ENCODE data around the gene GRID2.

DNA sequence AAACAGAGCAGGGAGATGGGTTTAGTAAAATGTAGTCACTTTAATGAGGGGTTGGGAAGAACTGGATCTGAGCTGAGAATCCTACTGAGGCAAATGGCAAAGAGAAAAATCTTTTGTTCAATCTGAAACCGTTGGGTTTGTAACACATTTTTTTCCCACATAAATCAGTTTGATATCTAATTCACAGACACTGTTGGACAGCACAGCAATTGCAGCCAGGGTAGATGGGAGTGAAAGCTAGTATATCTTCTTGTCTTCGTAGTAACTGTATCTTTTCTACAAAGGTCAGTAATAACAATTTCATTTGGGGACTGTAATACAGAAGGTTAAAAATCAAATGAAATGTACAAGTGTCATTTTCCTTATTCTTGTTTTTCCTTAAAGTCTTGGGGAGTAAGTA lies 875.3 kb downstream of the GRID2 start:
- no peak for TF ChIP-seq EZH2 (IDR thresholded peaks at IDR 0.05; ENCODE audit: low read length, unreplicated experiment)
- TF ChIP-seq, protein P1, sequence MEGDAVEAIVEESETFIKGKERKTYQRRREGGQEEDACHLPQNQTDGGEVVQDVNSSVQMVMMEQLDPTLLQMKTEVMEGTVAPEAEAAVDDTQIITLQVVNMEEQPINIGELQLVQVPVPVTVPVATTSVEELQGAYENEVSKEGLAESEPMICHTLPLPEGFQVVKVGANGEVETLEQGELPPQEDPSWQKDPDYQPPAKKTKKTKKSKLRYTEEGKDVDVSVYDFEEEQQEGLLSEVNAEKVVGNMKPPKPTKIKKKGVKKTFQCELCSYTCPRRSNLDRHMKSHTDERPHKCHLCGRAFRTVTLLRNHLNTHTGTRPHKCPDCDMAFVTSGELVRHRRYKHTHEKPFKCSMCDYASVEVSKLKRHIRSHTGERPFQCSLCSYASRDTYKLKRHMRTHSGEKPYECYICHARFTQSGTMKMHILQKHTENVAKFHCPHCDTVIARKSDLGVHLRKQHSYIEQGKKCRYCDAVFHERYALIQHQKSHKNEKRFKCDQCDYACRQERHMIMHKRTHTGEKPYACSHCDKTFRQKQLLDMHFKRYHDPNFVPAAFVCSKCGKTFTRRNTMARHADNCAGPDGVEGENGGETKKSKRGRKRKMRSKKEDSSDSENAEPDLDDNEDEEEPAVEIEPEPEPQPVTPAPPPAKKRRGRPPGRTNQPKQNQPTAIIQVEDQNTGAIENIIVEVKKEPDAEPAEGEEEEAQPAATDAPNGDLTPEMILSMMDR (conservative IDR thresholded peaks at IDR 0.05; ENCODE audit: low read depth, low read length) = no peak
